Uterus (tissue), 2 donors: ENCODE measurements around the gene NSD2.

Experiments
- CTCF ChIP-seq, 4 experiments: fragments of 200-600 bp in 2 of 4; fragments of 450-650 bp in 2 of 4; sonication (generic) in 2 of 4; IDR thresholded peaks; one replicate each; pipeline ENCODE4 v1.5.1; 2016 to 2019; ENCODE audit warnings: antibody characterized with exemption in 4 of 4, mild to moderate bottlenecking in 2 of 4, moderate library complexity in 1 of 4
- POLR2A ChIP-seq, 2 donors: fragments of 450-650 bp; IDR thresholded peaks; one replicate each; pipeline ENCODE4 v1.6.1; 2016; ENCODE audit warnings: antibody characterized with exemption in 2 of 2, mild to moderate bottlenecking in 1 of 2, moderate library complexity in 1 of 2

GRCh38 chr4:1890979-1891570, 19.9 kb downstream of the NSD2 start:
- no peak for TF ChIP-seq CTCF (IDR thresholded peaks at IDR 0.05)
- no peak for TF ChIP-seq POLR2A (IDR thresholded peaks at IDR 0.05)
